Measurements from ENCODE around the gene EVX2.

DNA sequence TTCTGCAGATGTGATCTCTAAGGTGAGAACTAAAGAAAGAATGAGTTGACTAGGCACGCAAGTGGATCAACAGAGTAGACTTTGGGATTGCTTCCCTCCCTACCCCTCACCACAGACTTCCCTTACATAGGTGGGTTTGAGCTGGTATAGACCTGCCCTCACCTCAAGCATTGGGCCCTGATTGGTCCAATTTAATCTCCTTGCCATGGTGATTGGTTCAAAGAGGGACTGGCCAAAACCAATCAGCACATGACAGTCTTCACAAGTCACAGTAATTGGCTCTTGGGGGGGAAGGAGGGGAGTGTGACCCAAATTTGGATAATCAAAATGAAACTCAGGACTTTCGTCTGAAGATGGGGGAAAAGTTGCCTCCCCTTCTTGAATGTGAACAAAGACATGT lies 45.1 kb downstream of the EVX2 start:
- TF ChIP-seq, protein P1, sequence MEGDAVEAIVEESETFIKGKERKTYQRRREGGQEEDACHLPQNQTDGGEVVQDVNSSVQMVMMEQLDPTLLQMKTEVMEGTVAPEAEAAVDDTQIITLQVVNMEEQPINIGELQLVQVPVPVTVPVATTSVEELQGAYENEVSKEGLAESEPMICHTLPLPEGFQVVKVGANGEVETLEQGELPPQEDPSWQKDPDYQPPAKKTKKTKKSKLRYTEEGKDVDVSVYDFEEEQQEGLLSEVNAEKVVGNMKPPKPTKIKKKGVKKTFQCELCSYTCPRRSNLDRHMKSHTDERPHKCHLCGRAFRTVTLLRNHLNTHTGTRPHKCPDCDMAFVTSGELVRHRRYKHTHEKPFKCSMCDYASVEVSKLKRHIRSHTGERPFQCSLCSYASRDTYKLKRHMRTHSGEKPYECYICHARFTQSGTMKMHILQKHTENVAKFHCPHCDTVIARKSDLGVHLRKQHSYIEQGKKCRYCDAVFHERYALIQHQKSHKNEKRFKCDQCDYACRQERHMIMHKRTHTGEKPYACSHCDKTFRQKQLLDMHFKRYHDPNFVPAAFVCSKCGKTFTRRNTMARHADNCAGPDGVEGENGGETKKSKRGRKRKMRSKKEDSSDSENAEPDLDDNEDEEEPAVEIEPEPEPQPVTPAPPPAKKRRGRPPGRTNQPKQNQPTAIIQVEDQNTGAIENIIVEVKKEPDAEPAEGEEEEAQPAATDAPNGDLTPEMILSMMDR (conservative IDR thresholded peaks at IDR 0.05), result no peak
- TF ChIP-seq ZFX (IDR thresholded peaks at IDR 0.05), result no peak
